GM18502 (cell line): ENCODE measurements around the gene SPTBN4.
"Not testable (repeated sequence)": the region's sequence is repeated elsewhere in the genome, so short reads cannot be mapped to it uniquely, and the experiment has no call there.

Source experiments
- ATAC-seq: cut with Tn5 transposase; IDR thresholded peaks from one replicate; pipeline ENCODE4 v1.9.1; 2021; ENCODE audit warnings: mild to moderate bottlenecking; ENCODE audit not compliant: unreplicated experiment, poor library complexity

SPTBN4 gene

DNA sequence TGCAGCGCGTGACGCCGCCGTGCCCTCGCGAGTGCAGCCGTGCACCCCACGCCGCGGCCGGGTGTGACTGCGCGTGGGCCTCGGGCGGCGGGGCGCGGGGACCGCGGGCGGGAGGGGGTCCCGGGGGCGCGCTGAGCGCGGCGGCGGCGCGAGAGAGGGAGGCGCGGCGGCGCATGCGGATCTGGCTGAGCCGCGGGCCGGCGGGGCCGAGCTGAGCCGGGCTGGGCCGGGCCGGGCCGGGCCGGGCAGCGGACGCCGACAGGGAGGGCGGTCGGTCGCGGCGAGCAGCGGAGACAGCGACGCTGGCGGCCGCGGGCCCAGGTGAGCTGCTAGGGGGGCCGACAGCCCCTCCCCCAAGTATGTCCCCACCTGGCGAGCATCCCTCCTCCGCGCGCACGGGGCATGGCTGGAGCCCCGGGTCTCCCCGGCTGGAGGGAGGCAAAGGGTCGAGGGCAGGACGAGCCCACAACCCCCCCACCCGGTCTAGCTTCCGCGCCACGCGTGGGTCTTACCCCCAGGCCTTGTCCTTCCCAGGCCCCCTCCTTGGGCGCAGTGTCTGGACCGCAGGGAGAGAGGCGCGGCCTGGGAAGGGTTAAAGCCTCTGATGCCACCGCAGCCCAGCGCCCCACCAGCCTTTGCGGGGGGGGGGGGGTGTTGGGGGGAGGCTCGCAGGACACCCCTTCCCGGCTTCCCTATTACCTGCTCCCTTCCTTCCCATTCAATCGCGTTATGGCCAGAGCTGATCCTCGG is at the start of gene SPTBN4:
Gene SPTBN4, plus strand, starts transcription at position 17 of the 750 bp plus-strand sequence. CDS start 5,621 bp downstream, outside the sequence.
- ATAC-seq, result no peak

DNA sequence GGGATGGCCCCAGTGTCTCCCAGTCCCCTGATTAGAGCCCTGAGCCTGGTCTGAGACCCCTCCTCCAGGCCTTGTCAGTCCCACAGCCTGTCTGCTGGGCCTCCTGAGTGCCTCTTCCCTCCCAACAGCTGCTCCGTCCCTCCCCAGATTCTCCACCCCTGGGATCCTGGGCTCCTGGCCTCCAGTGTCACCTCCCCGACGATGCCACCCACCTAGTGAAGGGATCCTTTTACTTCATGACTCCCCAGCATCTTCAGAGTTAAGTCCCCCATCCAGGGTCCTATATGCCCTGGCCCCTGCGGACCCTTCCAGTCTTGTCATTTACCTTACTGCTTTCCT is 49.2 kb upstream of the SPTBN4 start:
- no peak for ATAC-seq

DNA sequence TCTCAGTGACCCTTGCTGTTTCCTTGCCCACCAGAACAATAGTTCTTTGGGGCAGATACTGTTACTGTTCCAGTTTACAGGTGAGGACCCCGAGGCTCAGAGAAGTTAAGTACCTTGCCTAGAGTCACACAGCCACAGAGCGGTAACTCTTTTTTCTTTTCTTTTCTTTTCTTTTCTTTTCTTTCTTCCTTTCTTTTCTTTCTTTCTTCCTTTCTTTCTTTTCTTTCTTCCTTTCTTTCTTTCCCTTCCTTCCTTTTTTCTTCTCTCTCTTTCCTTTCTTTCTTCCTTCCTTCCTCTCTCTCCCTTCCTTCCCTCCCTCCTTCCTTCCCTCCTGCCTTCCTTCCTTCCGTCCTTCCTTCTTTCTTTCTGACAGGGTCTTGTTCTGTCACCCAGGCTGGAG is 48.8 kb upstream of the SPTBN4 start:
- ATAC-seq, result no peak

DNA sequence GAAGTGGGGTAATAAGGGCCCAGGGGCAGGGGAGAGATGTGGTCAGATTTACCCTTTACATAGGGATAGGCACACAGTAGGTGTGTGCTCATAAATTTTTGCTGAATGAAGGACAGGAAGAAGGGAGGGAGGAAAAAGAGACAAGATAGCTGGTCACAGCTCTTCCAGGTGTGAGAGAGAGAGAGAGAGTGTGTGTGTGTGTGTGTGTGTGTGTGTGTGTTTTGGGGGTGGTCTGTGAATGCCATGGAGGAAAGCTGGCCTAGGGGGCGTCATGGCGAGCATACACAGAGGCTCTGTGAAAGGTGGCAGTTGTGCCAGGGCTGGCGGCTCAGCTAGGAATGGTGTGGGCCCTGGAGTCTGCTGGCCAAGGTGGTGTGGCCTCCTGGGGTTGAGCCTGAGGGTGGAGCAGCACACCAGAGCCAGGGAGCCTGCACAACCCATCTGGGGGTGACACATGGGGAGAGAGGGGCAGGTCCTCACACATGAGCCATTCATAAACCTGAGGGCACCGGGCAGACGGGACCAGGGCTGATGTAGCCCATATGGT is 47.7 kb upstream of the SPTBN4 start:
- ATAC-seq, result no peak

DNA sequence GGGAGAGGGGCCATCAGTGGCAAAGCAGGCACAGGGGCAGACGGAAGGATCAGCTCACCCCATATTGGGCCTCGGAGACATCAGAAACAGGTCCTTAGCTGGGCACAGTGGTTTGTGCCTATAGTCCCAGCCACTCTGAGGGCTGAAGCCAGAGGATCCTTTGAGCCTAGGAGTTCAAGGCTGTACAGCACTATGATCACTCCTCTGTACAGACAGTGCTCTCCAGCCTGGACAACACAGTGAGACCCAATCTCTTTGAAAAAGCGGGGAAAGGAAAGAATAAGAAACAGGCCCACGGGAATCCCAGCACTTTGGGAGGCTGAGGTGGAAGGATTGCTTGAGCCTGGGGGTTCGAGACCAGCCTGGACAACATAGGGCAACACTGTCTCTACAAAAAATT is 47.0 kb upstream of the SPTBN4 start:
- no peak for ATAC-seq

DNA sequence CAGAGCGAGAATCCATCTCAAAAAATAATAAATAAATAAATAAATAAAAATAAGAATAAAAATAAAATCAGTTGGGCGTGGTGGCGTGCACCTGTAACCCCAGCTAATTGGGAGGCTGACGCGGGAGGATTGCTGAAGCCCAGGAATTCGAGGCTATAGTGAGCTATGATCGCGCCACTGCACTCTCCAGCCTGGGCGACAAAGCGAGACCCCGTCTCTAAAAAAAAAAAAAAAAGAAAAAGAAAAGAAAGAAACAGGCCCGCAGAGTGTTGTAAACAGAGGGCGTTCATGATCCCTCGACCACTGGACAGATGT is 46.4 kb upstream of the SPTBN4 start:
- no peak for ATAC-seq

DNA sequence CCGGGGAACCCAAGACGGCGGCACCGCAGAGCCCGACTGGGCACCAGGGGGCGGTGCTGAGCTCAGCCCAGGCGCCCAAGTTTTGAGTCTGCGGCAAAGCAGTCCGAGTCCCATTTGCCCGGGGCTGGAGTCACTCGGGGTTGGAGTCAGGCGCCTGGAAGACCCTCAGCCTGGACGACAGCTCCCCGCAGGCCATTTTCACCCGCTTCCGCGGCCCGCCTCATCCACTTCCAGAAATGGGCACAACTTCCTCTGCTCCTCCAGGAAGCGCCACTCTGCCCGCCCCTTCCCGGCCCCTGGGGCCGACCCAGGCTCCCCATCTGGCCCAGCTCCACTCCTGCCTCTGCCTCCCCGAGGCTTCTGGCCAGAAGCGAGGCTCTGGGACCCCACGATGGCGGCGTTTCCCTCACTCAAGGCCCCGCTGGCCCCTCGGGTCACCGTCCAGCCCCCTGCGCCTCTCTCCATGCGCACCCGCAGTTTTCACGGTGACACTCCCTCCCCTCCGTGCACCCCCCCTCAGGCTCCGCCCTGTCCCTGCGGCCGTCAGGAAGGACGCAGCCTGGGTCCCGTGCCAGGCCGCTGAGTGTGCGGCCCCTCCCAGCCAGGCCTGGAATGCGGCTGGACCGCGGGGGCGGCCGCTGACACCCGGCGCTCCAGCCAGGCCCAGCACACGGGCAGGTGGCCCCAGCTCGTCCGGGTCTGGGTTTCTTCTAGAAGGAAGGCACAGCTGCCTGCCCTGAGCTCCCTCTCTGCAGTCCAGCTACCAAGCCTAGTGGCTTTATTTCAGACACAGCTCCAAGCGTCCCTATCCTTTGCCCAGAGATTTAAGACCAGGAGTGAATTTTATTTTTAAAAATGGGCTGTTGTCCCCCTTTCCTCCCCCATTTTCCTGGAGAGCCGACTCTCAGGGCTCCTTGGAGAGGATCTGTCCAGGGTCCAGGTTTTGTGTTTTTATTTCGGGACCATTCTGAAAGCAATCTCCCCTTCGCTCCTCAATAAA is 45.7 kb upstream of the SPTBN4 start:
- peak; percentile 43 for ATAC-seq

DNA sequence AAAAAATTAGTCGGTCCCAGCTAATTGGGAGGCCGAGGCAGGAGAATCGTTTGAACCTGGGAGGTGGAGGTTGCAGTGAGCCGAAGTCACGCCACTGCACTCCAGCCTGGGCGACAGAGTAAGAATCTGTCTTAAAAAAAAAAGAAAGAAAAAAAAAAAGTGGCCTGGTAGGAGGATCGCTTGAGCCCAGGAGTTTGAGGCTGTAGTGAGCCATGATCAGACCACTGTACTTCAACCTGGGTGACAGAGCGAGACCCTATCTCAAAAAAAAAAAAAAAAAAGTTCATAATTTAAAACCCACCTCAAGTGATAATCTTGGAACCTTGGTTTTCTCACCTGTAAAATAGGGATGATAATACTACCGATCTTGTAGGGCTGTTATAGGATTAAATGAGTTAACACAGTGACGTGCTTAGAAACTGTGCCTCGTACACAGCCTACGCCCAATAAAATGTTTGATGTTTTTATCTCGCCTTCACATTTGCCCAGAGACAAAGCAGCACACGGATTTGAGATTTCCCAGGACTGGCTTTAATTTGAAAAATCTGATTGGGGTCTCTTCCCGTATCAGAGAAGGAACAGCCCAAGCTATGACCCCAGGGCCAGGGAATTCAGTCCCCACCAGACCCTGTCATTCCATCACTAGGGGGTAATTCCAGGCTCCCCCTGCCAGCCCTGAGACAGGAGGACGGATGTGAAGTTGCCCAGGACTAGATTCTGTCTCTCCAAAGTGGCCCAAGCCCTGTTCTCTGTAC is 44.6 kb upstream of the SPTBN4 start:
- no peak for ATAC-seq

DNA sequence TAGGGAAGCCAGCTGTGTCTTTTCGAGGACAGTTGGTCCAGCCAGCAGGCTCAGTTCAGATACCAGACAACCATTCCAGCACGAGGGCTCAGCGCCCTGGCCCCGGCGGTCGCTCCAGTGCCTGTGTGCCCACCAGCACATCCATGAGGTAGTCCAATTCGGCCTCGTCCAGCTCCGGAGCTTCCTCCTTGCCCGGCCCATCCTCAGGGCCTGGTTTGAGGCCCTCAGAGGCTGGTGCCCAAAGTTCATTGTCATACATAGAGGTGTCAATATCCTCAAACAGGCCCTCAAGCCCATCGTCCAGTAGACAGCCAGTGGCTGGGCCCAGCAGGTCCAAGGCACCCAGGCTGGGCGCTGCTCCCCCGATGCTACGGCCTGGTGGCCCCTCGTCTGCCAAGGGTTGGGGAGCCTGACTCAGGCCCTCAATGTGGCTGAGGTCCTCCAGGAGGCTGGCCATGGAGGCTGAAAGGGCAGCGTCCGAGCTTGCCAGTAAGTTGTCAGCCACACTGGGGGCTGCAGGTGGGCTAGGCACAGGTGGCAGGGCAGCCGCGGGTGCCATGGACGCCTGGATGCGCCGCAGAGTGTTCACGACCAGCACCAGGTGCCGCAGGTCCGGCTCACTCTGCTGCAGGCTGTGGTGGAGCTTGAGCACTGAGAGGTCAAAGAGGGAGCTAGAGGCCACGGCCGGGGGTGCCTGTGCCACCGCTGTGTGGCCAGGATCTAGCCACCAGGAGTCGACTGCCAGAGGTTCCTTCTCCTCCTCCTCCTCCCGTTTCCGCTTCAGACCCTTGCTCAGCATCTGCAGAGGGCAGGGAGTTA is 43.8 kb upstream of the SPTBN4 start:
- ATAC-seq, result no peak

DNA sequence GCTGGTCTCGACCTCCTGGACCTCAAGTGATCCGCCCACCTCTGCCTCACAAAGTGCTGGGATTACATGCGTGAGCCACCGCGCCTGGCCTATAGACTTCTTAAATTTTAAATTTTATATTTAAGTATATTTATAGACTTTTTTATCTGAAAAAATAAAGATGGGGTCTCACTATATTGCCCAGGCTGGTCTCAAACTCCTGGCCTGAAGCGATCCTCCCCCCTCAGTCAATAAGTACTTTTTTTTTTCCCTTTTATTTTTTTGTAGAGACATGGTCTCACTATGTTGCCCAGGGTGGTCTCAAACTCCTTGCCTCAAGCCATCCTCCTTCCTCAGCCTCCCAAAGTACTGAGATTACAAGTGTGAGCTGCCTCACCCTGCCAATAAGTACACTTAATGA is 42.9 kb upstream of the SPTBN4 start:
- no peak for ATAC-seq

DNA sequence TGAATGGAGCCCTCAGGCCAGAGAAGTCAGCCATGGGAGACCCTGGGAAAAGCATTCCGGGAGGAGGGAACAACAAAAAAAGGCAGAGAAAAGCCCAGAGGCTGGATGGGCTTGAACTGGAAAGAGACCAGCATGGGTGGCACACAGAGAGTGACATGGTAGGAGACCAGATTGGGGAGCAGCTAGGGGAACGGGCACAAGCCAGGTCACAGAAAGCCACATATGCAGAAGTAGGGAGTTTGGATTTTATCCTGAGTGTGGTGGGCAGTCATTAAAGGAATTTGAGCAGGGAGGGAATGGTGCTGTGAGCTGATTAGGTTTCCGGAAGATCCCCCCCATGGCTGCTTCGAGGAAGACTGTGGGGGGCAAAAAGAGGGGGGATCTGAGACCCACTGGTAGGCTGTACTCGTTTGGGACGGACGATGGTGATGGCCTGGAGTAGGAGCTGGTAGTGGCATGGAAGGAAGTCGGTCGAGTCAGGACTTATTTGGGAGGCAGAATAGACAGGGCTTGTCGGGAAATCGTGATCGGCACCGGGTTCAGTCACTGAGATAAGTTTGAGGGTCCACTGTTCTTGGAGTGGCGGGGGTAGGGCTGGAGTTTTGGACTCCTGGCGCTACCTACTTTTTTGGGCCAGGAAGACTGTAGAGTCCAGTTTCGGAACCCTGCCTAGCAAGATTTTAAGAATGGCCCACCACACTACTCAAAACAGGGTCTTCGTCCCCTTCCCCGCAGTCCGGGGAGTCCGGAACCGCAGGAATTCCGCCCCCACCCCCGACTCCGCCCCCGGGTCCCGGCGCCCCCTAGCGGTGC is 42.0 kb upstream of the SPTBN4 start:
- ATAC-seq, result peak; percentile 2

DNA sequence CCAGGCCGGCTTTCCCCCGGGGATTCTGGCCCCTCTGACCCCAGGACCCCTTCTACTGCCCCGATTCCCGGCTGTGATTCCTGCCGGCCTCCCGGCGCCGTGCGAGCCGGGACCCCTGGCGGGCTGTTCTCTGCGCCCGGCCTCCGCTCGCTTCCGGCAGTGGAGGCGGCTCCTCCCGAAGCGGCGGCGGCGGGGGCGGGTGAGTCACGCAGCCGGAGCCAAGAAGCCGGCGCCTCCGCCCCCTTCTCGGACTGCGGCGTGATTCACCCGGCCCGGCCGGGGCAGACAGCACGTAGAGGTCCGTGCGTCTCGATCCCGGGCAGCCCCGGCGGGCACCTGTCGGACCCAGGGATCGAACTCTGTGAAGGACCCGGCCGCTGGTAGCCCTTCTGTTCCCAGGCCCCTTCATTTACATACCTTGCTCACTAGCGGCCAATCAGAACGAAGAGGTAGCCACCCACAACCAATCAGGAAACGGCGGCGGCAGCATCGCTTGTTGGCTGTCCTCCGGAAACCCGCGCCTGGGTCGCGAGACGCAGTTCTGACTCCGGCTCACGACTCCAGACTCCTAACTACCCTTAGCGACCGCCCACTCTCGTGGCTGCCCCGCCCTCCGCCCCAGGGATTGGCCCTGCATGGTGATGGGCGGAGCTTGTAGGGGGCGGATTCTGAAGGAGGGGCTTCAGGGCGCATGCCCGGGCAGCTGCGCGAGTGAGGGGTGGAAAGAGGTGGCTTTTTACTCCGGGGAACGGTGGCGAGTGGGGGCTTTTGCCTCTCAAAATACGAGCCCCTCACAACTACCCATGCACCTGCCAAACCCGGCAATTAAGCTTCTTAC is 41.1 kb upstream of the SPTBN4 start, which contains the start of gene SERTAD1:
Gene SERTAD1, minus strand, starts transcription at position 543 of the 838 bp plus-strand sequence. CDS start 2,446 bp downstream, outside the sequence.
- ATAC-seq, result peak; percentile 75

DNA sequence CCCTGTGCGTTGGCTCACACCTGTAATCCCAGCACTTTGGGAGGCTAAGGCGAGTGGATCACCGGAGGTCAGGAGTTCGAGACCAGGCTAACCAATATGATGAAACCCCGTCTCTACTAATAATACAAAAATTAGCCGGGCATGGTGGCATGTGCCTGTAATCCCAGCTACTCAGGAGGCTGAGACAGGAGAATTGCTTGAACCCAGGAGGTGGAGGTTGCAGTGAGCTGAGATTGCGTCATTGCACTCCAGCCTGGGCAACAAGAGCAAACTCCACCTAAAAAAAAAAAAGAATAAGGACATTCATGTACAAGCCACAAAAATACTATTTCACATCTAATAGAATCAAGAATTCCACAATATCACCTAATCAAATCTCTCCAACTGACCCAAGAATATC is 38.6 kb upstream of the SPTBN4 start:
- ATAC-seq, result not testable (repeated sequence)

DNA sequence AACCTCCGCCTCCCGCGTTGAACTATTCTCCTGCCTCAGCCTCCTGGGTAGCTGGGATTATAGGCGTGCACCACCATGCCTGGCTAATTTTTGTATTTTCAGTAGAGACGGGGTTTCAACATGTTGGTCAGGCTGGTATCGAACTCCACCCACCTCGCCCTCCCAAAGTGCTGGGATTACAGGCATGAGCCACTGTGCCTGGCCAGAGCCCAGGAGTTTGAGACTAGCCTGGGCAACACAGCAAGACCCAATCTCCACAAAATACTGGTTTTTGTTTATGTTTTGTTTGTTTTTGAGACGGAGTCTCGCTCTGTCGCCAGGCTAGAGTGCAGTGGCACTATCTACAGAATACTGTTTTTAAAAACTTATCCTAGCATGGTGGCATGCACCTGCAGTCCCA is 36.6 kb upstream of the SPTBN4 start:
- not testable (repeated sequence) for ATAC-seq

DNA sequence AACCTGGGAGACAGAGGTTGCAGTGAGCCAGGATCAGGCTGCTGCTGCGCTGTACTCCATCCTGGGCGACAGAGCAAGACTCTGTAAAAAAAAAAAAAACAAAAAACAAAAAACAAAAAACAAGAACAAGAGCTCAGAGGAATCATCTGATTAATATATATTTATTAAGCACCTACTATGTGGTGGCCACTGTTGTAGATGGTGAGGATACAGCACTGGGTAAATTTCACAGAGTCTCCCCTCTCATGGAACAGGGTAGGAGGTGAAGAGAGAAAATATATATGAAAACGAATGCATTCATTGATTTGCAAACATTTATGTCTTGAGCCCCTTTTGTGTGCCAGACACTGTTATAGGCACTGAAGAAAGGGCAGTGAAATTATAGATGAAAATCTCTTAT is 35.1 kb upstream of the SPTBN4 start:
- ATAC-seq, result no peak

DNA sequence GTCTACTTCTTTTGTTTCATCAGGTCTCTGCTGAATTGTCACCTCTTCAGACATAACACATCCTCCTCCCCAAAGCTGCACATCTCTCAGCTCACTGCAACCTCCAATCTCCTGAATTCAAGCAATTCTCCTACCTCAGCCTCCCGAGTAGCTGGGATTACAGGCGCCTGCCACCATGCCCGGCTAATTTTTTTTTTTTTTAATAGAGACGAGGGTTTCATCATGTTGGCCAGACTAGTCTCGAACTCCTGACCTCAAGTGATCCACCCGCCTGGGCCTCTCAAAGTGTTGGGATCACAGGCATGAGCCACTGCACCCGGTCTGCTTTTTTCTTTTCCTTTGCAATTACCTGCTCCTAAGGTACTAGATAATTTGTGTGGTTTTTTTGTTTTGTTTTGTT is 34.0 kb upstream of the SPTBN4 start:
- ATAC-seq, result not testable (repeated sequence)

DNA sequence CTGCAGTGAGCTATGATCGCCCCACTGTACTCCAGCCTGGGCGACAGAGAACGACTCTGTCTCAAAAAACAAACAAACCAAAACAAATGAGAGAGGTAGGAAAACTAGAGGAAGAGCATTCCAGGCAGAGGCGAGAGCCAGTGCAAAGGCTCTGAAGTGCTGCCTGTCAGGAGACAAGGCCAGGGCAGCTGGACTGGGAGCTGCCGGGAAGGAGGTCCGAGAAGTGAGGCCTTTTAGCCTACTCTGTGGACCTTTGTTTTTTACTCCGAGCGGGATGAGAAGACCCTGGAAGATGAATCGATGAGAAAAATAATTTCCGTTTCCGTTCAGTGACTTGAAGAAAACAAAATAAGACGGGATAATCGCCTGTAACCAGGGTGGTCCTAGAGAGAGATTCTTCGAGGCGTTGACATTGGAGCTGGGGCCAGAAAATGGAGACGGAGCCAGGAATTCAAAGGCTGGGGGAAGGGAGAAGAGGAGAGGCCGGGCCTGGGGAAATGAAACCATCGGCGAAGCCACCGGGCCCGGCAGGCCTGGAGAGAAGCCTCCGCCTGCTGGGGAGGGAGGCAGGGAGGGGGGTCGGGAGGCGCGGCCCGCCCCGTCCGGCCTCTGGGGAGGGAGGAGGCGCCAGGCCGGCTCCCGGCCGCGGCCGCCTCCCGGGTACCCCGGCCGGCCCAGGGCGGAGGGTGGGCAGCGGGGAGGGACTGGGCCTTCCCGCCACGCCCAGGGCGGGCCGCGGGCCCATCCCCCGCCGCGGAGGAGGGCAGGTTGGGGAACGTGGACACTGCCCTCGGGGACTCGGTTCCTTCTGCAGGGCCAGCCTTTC is 33.2 kb upstream of the SPTBN4 start:
- ATAC-seq, result peak; percentile 67
